Smooth muscle cell (in vitro differentiated cells): Measurements from ENCODE around the gene LIPC. TPM values are rescaled to one million over a fixed set of nuclear protein-coding genes. Genes with fewer than 3 reads are reported as not detected.

Source experiments
- DNase-seq: peaks from one replicate; lab custom pipeline; 2025; ENCODE audit not compliant: unreplicated experiment; lab: John Stamatoyannopoulos, UW
- H2AFZ ChIP-seq: fragments of 200-600 bp; sonication (generic); 2 replicates; pipeline ENCODE4 v1.6.0; 2016; ENCODE audit warnings: antibody characterized with exemption, low read depth, mild to moderate bottlenecking
- H3F3A ChIP-seq: fragments of 200-600 bp; sonication (generic); 2 replicates; pipeline ENCODE4 v1.6.0; 2017; ENCODE audit warnings: antibody characterized with exemption, low read depth
- H3K27ac ChIP-seq: fragments of 200-600 bp; sonication (generic); 2 replicates; pipeline ENCODE4 v1.5.1; 2016; ENCODE audit warnings: low read depth, mild to moderate bottlenecking
- H3K27me3 ChIP-seq: fragments of 200-600 bp; sonication (generic); 2 replicates; pipeline ENCODE4 v1.6.1; 2016; ENCODE audit warnings: low read depth, mild to moderate bottlenecking
- H3K36me3 ChIP-seq: fragments of 200-600 bp; sonication (generic); 2 replicates; pipeline ENCODE4 v1.5.1; 2016; ENCODE audit warnings: low read depth
- H3K4me1 ChIP-seq: fragments of 200-600 bp; sonication (generic); 2 replicates; pipeline ENCODE4 v1.5.1; 2016; ENCODE audit warnings: low read depth
- H3K4me2 ChIP-seq: fragments of 200-600 bp; sonication (generic); 2 replicates; pipeline ENCODE4 v1.6.0; 2016; ENCODE audit warnings: mild to moderate bottlenecking
- H3K4me3 ChIP-seq: fragments of 200-600 bp; sonication (generic); 2 replicates; pipeline ENCODE4 v1.5.1; 2016; ENCODE audit warnings: mild to moderate bottlenecking
- H3K79me2 ChIP-seq: fragments of 200-600 bp; sonication (generic); 2 replicates; pipeline ENCODE4 v1.6.0; 2016; ENCODE audit warnings: low read depth, mild to moderate bottlenecking
- H3K9ac ChIP-seq: fragments of 200-600 bp; sonication (generic); 2 replicates; pipeline ENCODE4 v1.6.0; 2016; ENCODE audit warnings: low read depth
- H3K9me3 ChIP-seq: fragments of 200-600 bp; sonication (generic); replicated peaks from 2 replicates; pipeline ENCODE4 v1.5.1; 2016; ENCODE audit warnings: low read depth
- H4K20me1 ChIP-seq: fragments of 200-600 bp; sonication (generic); 2 replicates; pipeline ENCODE4 v1.6.0; 2016; ENCODE audit warnings: low read depth
- CTCF ChIP-seq: fragments of 200-600 bp; sonication (generic); IDR thresholded peaks from 2 replicates; pipeline ENCODE4 v1.5.1; 2017; ENCODE audit warnings: borderline replicate concordance, mild to moderate bottlenecking, antibody characterized with exemption; ENCODE audit not compliant: insufficient read depth, poor library complexity, severe bottlenecking
- WGBS: methylation state at CpG from one replicate; pipeline ENCODE4 v1.1.7; 2016; ENCODE audit warnings: low lambda C conversion rate; 5-methylcytosine and 5-hydroxymethylcytosine counted together
- polyA plus RNA-seq: library from polyadenylated mRNA; unstranded; fragments of >200 nt; fragmentation: Nextera tagmentation; extraction: Ambion mirVana; gene quantifications from 2 replicates; pipeline ENCODE4 v1.2.1, GENCODE V29; 2016
- total RNA-seq: library from RNA; depleted of rRNA; stranded (reverse); fragments of >200 nt; gene quantifications from 2 replicates; pipeline ENCODE4 v1.2.3, GENCODE V29; 2014

The LIPC gene
- total and polyA plus RNA-seq, 2 experiments from 2014 or later, result not detected

GRCh38 chr15:58475573-58476524 lies 44.1 kb downstream of the LIPC start:
- 73% methylated on average over 7 of the region's 7 CpGs for WGBS
- Histone ChIP-seq H2AFZ (peak overlapping the region; percentile 59), H3F3A (peaks cover 14% of the 10 kb centered on the region), H3K27me3 (no peaks in the 10 kb centered on the region), H3K9me3 (no peaks in the 10 kb centered on the region), H3K4me2 (no peak overlapping the region), H3K4me3 (no peak overlapping the region), H4K20me1 (no peaks in the 10 kb centered on the region), H3K36me3 (no peaks in the 10 kb centered on the region), H3K27ac (no peak overlapping the region), H3K4me1 (peaks cover 21% of the 10 kb centered on the region), H3K9ac (no peak overlapping the region), H3K79me2 (no peaks in the 10 kb centered on the region)
- TF ChIP-seq CTCF, result no peak
- no peak for DNase-seq

- Histone ChIP-seq H3K27me3 (no peaks in the 10 kb centered on the region), H3K4me1 (peaks cover 21% of the 10 kb centered on the region), H3K4me3 (no peak overlapping the region), H3F3A (peaks cover 14% of the 10 kb centered on the region), H3K36me3 (no peaks in the 10 kb centered on the region), H3K9ac (no peak overlapping the region), H4K20me1 (no peaks in the 10 kb centered on the region), H2AFZ (peak overlapping the region; percentile 59), H3K4me2 (peak overlapping the region; percentile 19), H3K79me2 (no peaks in the 10 kb centered on the region), H3K9me3 (no peaks in the 10 kb centered on the region), H3K27ac (no peak overlapping the region)
- no peak for TF ChIP-seq CTCF
- WGBS, result 76% methylated on average over 10 of the region's 10 CpGs
- DNase-seq, result no peak
Measured at GRCh38 chr15:58476525-58477162, 44.9 kb downstream of the LIPC start.

DNA sequence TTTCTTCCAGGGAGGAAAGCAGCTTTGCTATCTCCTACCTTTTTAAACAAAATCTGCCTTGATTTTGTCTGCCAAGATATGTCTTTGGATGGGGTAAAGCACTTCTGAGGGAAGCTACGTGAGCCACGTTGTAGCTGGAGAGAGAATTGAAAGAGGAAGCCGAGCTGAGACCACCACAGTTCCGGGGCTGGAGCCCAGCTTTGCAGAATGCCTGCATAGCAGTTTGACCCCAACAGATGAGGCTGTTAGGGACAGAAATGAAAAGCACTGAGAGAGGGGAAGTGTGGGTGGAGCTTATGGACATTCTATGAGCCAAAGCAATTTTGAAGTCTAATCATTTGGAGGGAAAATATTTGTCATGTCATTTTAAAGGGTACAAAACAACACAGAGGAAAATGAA lies 45.4 kb downstream of the LIPC start:
- Histone ChIP-seq H3K9me3 (no peaks in the 10 kb centered on the region), H3K4me1 (peaks cover 21% of the 10 kb centered on the region), H3K4me2 (peak overlapping the region; percentile 19), H3K4me3 (no peak overlapping the region), H3K36me3 (no peaks in the 10 kb centered on the region), H3K27ac (no peak overlapping the region), H3K27me3 (no peaks in the 10 kb centered on the region), H2AFZ (peak overlapping the region; percentile 59), H4K20me1 (no peaks in the 10 kb centered on the region), H3K9ac (no peak overlapping the region), H3F3A (peaks cover 14% of the 10 kb centered on the region), H3K79me2 (no peaks in the 10 kb centered on the region)
- WGBS, result 75% methylated on average over 4 of the region's 4 CpGs
- DNase-seq, result no peak
- no peak for TF ChIP-seq CTCF
